ENCODE measurements around the gene GGT1. TPM values are rescaled to one million over a fixed set of nuclear protein-coding genes. Genes with fewer than 3 reads are reported as not detected.

GGT1 gene
- total and polyA plus RNA-seq, 2 experiments from 2014 or later, result 17.2 to 20.4 TPM

DNA sequence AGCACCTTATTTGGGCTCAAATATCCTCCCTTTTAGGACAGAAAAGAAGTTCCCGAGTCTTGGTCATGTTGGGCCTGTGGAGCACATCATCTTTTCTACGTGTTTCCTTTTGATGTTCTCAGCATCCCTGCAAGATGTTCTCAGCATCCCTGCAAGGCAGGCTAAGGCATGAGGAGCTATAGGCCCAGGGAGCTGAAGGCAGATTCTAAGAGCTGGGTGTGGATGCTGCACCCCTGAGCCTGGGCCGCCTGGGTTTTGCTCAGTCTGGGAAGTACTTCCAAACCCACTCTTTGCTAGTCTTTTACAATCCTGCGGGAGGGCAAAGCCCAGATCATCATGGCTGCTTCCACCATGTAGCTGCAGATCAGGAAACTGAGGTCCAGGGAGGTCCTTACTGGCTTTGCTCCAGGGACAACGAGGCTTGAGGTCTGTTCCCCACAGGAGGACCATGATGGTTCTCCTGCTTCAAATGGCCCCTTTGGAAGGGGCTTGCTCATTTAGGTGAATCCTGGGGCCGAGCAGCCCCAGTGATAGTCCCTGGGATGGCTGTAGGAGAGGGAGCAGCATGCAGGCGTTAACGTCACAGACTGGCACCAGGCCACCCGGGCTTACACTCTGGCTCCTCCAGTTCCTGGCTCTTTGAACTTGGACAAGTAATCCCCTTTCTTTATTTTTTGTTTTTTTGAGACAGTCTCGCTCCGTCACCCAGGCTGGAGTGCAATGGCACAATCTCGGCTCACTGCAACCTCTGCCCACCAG is 20.8 kb upstream of the GGT1 start:
- Histone ChIP-seq H3K36me3 (peaks cover 6% of the 10 kb centered on the region), H3K27ac (no peak overlapping the region), H3K4me1 (ENCODE audit: low read depth) (peaks cover 15% of the 10 kb centered on the region), H3K9me3 (ENCODE audit: low read depth) (no peaks in the 10 kb centered on the region), H3K4me3 (no peak overlapping the region), H3K27me3 (no peaks in the 10 kb centered on the region)
- no peak for DNase-seq (ENCODE audit: low read depth in 1 of 2, low spot score in 1 of 2)
- TF ChIP-seq, protein P1, sequence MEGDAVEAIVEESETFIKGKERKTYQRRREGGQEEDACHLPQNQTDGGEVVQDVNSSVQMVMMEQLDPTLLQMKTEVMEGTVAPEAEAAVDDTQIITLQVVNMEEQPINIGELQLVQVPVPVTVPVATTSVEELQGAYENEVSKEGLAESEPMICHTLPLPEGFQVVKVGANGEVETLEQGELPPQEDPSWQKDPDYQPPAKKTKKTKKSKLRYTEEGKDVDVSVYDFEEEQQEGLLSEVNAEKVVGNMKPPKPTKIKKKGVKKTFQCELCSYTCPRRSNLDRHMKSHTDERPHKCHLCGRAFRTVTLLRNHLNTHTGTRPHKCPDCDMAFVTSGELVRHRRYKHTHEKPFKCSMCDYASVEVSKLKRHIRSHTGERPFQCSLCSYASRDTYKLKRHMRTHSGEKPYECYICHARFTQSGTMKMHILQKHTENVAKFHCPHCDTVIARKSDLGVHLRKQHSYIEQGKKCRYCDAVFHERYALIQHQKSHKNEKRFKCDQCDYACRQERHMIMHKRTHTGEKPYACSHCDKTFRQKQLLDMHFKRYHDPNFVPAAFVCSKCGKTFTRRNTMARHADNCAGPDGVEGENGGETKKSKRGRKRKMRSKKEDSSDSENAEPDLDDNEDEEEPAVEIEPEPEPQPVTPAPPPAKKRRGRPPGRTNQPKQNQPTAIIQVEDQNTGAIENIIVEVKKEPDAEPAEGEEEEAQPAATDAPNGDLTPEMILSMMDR (IDR thresholded peaks at IDR 0.05; ENCODE audit: low read depth, low read length), result no peak

DNA sequence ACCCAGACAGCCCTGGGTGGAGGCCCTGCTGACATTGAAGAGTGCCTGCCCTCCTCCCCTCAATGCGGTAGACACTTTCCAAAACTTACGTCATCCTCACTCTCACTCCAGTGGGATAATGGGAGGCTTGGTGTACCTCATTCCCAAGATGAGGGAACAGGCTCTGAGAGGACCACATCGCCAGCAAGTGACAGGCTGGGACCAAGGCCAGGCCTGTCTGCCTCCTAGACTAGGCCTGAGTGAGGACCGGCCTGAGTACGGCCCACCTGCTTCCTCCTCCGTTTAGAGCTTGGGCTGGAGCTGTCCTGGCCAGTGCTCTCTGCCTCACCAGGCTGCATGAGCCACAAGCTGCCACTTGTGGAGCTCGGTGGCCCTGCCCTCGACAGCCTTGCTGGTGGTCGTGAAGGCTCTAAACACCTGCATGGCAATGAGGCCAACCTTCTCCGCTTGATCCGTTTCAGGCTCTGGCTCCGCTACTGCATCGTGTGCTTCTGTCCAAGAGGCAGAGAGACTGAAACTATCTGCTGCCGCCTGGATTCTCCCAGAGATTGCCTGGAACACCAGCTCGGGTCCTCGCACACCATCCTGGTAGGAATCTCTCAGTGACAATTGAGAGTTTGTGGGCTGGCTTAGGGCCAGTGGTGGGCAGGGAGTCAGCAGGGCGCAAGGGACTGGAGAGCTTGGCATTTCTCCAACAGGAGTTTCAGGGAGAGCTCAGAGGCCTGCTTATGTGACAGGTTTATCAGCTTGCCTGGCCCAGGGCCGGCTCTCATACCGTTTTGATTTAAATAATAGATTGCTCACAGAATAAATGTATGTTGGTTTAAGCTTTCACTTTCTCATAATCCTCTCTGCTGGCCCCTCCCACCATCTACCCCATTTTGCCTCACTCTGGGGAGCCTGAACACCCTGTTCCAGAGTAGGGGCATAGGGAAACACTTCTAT is 19.5 kb upstream of the GGT1 start:
- DNase-seq (ENCODE audit: low read depth in 1 of 2, low spot score in 1 of 2), result peak; percentile 64 to 88
- Histone ChIP-seq H3K36me3 (peaks cover 8% of the 10 kb centered on the region), H3K4me1 (ENCODE audit: low read depth) (peaks cover 15% of the 10 kb centered on the region), H3K27me3 (no peaks in the 10 kb centered on the region), H3K4me3 (no peak overlapping the region), H3K9me3 (ENCODE audit: low read depth) (no peaks in the 10 kb centered on the region), H3K27ac (peak overlapping the region; percentile 89)
- TF ChIP-seq, protein P1 (IDR thresholded peaks at IDR 0.05; ENCODE audit: low read depth, low read length), result no peak

DNA sequence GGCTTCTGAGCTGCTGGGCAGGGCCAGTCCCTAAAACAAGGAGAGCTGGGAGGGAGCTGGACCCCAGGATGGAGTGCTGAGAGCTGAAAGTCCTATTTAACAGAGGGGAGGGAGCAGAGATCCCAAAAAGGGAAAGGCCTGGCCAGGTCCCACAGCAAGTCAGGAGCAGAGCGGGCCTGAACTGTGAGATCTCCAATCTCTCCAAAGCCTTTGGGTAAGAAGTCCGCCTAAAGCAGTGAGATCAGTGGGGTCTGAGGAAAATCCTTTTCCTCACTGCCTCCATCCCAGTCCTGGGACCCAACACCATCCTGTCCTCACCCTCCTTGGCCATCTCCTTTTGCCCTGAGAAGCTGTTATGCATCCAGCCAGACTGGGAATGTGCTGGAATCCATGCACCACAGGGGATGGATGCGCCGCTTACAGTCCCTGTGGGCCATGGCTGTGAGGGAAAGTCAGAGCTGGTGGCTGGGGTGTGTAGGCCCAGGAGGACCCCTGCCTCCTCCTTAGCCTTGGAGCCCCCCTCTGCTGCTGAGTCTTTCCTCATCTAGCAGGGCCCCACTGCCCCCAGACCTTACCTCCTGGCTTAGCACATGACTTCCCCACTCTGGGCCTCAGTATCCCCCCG is 18.7 kb upstream of the GGT1 start:
- peak overlapping the region; percentile 89 for H3K27ac ChIP-seq
- peaks cover 11% of the 10 kb centered on the region for H3K36me3 ChIP-seq
- peaks cover 15% of the 10 kb centered on the region for H3K4me1 ChIP-seq (ENCODE audit: low read depth)
- no peaks in the 10 kb centered on the region for H3K27me3 ChIP-seq
- TF ChIP-seq, protein P1 (IDR thresholded peaks at IDR 0.05; ENCODE audit: low read depth, low read length), result no peak
- DNase-seq (ENCODE audit: low read depth in 1 of 2, low spot score in 1 of 2), result no peak
- H3K9me3 ChIP-seq (ENCODE audit: low read depth), result no peaks in the 10 kb centered on the region
- no peak overlapping the region for H3K4me3 ChIP-seq

DNA sequence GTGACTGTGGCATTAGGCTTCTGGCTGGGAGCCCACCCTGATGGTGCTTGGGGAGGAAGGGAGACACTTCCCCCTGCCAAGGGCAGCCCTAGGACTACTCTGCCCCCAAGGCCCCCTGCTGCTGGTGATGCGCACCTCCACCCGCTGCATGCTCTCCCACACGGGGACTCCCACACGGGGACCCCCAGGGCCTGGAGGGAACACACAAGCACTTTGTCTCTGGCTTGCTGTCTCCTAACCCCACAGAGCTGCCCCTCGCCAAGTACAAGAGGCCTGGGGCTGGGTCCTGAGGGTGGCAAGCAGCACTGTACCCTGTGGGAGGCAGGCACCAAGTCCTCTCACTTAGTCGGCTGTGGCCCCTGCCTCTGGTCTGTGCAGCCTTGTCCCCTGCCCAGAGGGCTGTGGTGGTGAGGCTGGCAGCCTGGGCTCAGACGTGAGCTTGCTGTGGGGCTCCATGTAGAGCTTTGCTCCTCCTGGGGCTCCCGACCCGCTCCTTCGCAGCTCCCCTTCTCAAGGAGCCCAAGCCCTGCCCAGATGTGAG is 18.1 kb upstream of the GGT1 start:
- TF ChIP-seq, protein P1 (IDR thresholded peaks at IDR 0.05; ENCODE audit: low read depth, low read length), result no peak
- H3K27ac ChIP-seq, result peak overlapping the region; percentile 89
- H3K4me1 ChIP-seq (ENCODE audit: low read depth), result peaks cover 15% of the 10 kb centered on the region
- H3K9me3 ChIP-seq (ENCODE audit: low read depth), result no peaks in the 10 kb centered on the region
- peaks cover 11% of the 10 kb centered on the region for H3K36me3 ChIP-seq
- DNase-seq (ENCODE audit: low read depth in 1 of 2, low spot score in 1 of 2), result no peak
- H3K4me3 ChIP-seq, result no peak overlapping the region
- no peaks in the 10 kb centered on the region for H3K27me3 ChIP-seq

DNA sequence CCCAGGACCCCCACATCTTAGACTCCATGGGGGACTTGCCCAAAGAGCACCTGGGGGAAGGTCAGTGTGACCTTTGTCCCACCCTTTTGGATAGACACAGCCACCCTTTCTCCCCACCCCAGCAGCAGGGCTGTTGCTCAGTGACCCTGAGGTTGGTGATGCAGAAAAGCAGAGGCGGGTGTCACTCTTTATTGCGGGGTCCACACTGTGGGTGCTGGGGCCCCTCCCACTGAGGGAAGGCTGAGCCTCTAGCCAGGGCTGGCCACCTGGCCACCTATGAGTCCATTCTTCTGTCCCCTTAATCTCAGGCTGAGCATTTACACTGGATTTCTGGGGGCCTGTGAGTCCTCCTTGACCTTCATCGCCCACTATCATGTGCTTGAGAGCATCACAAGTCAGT is 17.5 kb upstream of the GGT1 start:
- no peaks in the 10 kb centered on the region for H3K9me3 ChIP-seq (ENCODE audit: low read depth)
- no peak for DNase-seq (ENCODE audit: low read depth in 1 of 2, low spot score in 1 of 2)
- TF ChIP-seq, protein P1 (IDR thresholded peaks at IDR 0.05; ENCODE audit: low read depth, low read length), result no peak
- peaks cover 15% of the 10 kb centered on the region for H3K4me1 ChIP-seq (ENCODE audit: low read depth)
- H3K36me3 ChIP-seq, result peaks cover 11% of the 10 kb centered on the region
- H3K27ac ChIP-seq, result peak overlapping the region; percentile 89
- H3K4me3 ChIP-seq, result no peak overlapping the region
- H3K27me3 ChIP-seq, result no peaks in the 10 kb centered on the region
